ENCODE data around the gene CREB3L4.
"Not testable (repeated sequence)": the region's sequence is repeated elsewhere in the genome, so short reads cannot be mapped to it uniquely, and the experiment has no call there.

Gene CREB3L4

GRCh38 chr1:153961421-153961820, 6.3 kb upstream of the CREB3L4 start:
- DNase-seq: no peak

DNA sequence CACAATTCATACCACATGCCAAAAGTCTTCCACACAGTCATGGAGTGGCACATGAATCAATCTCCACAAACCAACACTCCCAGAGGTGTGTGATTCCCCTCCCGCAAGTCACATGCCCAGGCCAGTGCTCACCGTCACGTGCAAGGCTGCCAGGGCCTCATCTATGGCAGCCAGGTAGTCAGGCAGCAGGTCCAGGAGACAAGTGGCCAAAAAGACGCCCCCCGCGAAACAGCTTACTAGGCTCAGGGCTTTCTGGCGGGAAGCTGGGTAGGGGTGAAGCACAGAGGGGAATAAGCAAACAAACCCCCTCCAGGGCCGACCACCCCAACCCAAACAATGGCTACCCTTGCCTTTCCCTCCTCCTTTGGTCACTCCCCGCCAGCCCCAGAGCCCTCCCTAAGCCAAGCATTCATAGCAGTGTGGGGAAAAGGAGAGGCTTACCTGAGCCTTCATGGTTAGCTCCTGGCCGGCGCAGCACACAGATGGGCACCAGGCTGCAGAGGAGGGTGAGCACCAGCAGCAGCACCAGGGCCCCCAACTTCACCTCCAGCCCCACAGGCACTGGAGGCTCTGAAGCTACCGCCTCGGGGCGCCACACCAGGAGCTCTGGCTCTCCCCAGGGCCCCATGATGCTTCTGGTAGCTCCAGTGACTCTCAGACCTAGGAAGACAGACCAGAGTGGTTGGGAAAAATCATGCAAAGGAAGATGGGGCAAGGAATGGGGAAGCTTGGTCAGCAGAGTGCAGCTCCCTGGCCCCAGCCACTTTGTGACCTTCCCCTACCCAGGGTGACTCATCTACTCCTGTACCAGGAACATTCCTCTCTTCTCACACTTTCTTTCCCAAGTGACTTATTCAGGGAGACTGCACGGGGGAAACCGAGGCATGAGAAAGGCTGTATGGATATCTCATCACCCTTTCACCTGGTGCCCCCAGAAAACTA, 5.3 kb upstream of the CREB3L4 start:
- no peak for DNase-seq

DNA sequence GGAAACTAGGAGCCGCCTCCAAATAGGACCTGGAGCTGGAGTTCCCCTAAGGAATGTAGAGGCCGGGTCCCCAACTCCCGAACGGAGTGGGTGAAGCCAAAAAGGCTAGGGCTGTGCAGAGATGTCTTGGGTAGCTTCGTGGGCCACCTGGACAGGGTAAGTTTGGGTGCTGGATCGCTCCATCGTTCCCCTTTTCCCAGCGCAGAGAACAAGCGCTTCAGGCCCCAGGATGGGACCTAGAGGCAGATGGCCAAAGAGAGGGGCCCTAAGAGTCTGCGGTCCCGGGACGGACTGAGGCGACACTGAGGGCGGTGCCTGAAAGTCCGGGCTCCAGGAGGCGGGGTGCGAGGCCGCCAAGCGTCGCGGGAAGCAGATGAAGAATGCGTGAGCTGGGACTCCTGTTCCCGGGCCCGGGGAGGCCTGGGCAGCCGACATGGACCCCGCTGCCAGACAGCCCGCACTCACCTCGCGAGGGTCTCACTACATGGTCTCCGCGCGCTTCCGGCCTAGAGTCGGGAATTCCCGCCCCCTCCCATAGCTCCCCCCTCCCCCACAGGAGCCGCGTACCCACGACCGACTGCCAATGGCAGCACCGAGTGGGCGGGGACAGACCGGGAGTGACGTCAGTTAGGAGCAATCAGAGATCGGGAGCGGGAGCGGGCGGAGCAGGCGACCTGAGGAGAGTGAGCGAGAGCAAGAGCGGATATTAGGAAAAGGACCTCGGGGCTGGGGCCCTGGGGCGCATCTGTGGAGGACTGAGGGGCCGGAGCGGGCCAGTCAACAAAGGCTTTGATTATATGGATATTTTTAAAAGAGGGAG, 4.5 kb upstream of the CREB3L4 start, which contains the start of gene SLC39A1:
TSS of gene SLC39A1 (minus strand) at position 508 of the 820 bp plus-strand sequence. CDS start 822 bp downstream, outside the sequence.
- DNase-seq: peak; percentile 93

- no peak for DNase-seq
Observed at GRCh38 chr1:153963850-153964331, 3.8 kb upstream of the CREB3L4 start.

GRCh38 chr1:153968000-153968363, 280 bp downstream of the CREB3L4 start:
- DNase-seq: no peak

- no peak for DNase-seq
Observed at GRCh38 chr1:153968408-153968807, 706 bp downstream of the CREB3L4 start.

DNA sequence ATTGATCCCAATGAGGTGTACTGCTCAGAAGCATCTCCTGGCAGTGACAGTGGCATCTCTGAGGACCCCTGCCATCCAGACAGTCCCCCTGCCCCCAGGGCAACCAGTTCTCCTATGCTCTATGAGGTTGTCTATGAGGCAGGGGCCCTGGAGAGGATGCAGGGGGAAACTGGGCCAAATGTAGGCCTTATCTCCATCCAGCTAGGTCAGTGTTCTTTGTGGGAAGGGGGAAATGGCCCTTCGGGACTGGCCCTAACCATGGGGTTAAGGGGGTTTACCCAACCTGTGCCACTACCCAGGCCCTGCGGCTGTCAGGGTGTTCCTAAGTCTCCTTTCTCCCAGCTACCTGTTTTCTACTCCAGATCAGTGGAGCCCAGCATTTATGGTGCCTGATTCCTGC, 1.3 kb downstream of the CREB3L4 start:
- DNase-seq: no peak

DNA sequence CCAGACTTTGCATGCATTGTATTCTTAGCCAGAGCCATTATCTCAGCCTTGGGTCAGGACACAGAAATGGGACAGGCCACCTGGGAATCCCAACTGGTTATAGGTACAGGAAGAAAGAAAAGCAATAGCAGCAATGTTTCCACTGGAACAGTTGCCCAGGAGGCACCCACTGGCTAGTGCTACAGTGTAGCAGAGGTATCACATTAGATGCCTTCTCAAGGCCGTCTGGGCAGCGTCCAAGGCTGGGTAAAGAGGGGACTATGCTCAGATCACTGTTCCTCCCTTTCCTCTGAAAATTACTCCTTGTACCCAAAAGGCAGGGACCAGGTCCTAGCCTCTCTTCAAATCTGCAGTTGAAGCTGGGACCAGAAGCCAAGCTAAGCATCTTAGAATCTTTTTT, 2.6 kb downstream of the CREB3L4 start:
- no peak for DNase-seq

GRCh38 chr1:153973071-153973470, 5.4 kb downstream of the CREB3L4 start:
- no peak for DNase-seq

GRCh38 chr1:153973525-153973924, 5.8 kb downstream of the CREB3L4 start:
- DNase-seq: no peak

GRCh38 chr1:153976819-153977249, 9.1 kb downstream of the CREB3L4 start:
- no peak for DNase-seq

GRCh38 chr1:153977250-153978240, 9.8 kb downstream of the CREB3L4 start, which contains the start of gene JTB:
Gene JTB (minus strand): TSS chr1:153977674. CDS start chr1:153977252, 422 bp downstream.
- peak; percentile 86 for DNase-seq

GRCh38 chr1:153978274-153978909, 10.7 kb downstream of the CREB3L4 start:
- DNase-seq: no peak

DNA sequence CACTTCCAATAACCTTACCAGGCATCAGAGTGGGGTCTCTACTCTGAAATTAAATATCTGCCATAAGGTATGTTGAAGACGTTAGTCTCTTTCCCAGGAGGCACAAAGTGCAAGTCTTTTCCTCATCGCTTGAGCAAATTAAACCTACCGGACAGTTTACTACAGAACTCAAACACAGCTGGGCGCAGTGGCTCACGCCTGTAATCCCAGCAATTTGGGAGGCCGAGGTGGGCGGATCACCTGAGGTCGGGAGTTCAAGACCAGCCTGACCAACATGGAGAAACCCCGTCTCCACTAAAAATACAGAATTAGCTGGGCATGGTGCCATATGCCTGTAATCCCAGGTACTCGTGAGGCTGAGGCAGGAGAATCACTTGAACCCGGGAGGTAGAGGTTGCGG, 11.4 kb downstream of the CREB3L4 start:
- DNase-seq: not testable (repeated sequence)

- DNase-seq: not testable (repeated sequence)
Observed at GRCh38 chr1:153981735-153982134, 14.0 kb downstream of the CREB3L4 start.

GRCh38 chr1:153984123-153984894, 16.6 kb downstream of the CREB3L4 start:
- DNase-seq: no peak

DNA sequence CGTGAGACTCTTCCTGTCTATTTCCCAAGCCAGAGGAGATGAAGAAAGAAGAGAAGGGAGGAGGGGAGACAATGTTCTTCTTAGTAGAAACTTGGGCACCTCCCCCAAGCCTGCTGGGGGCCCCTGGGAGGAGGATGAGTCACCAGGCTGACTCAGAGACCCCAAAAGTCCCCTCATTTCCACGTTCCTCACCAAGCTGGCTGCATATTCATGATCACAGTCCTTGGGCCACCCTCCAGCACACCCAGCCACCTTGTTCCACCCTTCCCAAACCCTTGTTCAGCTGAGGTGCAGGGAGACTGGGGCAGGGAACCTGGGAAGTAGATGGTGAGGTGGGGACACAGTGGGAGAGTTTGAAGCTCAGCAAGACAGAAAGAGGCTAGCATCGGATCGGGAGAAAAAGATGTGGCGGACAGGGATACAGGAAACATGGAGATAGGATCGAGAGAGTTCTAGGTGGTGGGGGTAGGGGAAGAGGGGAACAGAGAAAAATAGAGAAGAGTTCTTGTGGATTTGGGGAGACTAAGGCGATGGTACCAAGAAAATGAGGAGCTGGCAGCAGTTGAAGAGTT, 17.7 kb downstream of the CREB3L4 start:
- DNase-seq: peak; percentile 64

- DNase-seq: no peak
Observed at GRCh38 chr1:153985941-153986761, 18.4 kb downstream of the CREB3L4 start, which contains the start of gene RAB13. Gene RAB13 (minus strand): TSS chr1:153986339. CDS start chr1:153986236, 103 bp downstream.

DNA sequence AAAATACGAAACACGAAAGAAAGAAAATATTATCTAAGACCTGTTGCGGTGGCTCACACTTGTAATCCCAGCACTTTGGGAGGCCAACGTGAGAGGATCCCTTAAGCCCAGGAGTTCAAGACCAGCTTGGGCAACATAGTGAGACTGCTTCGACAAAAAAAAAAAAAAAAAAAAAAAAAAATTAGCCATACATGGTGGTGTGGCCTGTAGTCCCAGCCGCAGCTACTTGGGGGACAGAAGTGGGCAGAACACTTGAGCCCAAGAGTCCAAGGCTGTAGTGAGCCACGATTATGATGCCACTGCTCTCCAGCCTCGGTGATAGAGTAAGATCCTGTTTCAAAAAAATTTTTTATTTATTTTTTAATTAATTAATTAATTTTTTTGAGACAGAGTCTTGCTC, 19.9 kb downstream of the CREB3L4 start:
- DNase-seq: no peak
